Sigmoid colon (tissue), 7 donors: ENCODE results near the gene ELOVL7. TPM values are rescaled to one million over a fixed set of nuclear protein-coding genes. Genes with fewer than 3 reads are reported as not detected.
"Not testable (repeated sequence)": the region's sequence is repeated elsewhere in the genome, so short reads cannot be mapped to it uniquely, and the experiment has no call there.

Experiments
- DNase-seq: peaks from one replicate; pipeline ENCODE4 v3.0.0-alpha.2; 2019
- H3K27ac ChIP-seq, 4 donors: fragments of 200-600 bp; sonication (generic); one replicate each; pipeline ENCODE4 v1.5.1; 2016 to 2019; ENCODE audit warnings: mild to moderate bottlenecking in 1 of 4
- H3K27me3 ChIP-seq, 3 donors: fragments of 200-600 bp; sonication (generic); one replicate each; pipeline ENCODE4 v1.5.1; 2019; ENCODE audit warnings: mild to moderate bottlenecking in 1 of 3
- H3K36me3 ChIP-seq, 4 donors: fragments of 200-600 bp; sonication (generic); one replicate each; pipeline ENCODE4 v1.5.1; 2016 to 2019
- H3K4me1 ChIP-seq, 4 donors: fragments of 200-600 bp; sonication (generic); one replicate each; pipeline ENCODE4 v1.5.1; 2017 to 2019
- H3K4me3 ChIP-seq, 4 donors: fragments of 200-600 bp; sonication (generic); one replicate each; pipeline ENCODE4 v1.5.1; 2017 to 2019; ENCODE audit warnings: mild to moderate bottlenecking in 2 of 4, moderate library complexity in 1 of 4
- H3K9me3 ChIP-seq, 4 donors: fragments of 200-600 bp in 3 of 4; sonication (generic) in 3 of 4; one replicate each; pipeline versions ENCODE4 v1.5.1 to v1.6.1; 2013 to 2019
- EP300 ChIP-seq, 4 donors: sonication (generic); formaldehyde crosslinking; IDR thresholded peaks; one replicate each; pipeline ENCODE4 v1.6.1; 2017; ENCODE audit warnings: antibody characterized with exemption in 4 of 4
- POLR2A ChIP-seq, 2 donors: fragments of 450-650 bp; IDR thresholded peaks; one replicate each; pipeline ENCODE4 v1.6.1; 2016; ENCODE audit warnings: antibody characterized with exemption in 2 of 2, mild to moderate bottlenecking in 2 of 2, moderate library complexity in 2 of 2
- POLR2AphosphoS5 ChIP-seq, 4 donors: sonication (generic); formaldehyde crosslinking; IDR thresholded peaks; one replicate each; pipeline ENCODE4 v1.6.1; 2017; ENCODE audit warnings: antibody characterized with exemption in 4 of 4
- WGBS, 2 donors: extraction: QIAGEN DNeasy Blood & Tissue Kit; methylation state at CpG; one replicate each; pipeline ENCODE4 v1.1.7; 2013; 5-methylcytosine and 5-hydroxymethylcytosine counted together
- intact Hi-C: fragments of 100-400 bp; cut with DNase I; formaldehyde crosslinking; loops from one replicate; pipeline ENCODE4 v1.15.1; 2023
- polyA plus RNA-seq, 3 donors: library from polyadenylated mRNA; stranded (reverse); fragments of 200-250 nt; gene quantifications; one replicate each; pipeline ENCODE4 v1.2.3, GENCODE V29; 2013
- total RNA-seq, 4 donors: library from RNA; depleted of rRNA; stranded (reverse); fragments of >200 nt; gene quantifications; one replicate each; pipeline ENCODE4 v1.1.0, GENCODE V29; 2016
- TF ChIP-seq, protein P1 (sequence below), 4 experiments: fragments of 450-650 bp in 3 of 4; fragments of 200-600 bp in 1 of 4; IDR thresholded peaks; one replicate each; pipeline ENCODE4 v1.5.1; 2016 to 2019; ENCODE audit warnings: antibody characterized with exemption in 4 of 4, mild to moderate bottlenecking in 3 of 4, moderate library complexity in 2 of 4
- donor health status: healthy with polysubstance abuse.
- donor health status: Bipolar disorder and iron deficiency.
- donor health status: healthy.

Gene ELOVL7
- total and polyA plus RNA-seq, 7 donors: 1.2 to 8.9 (median 2.5) TPM

DNA sequence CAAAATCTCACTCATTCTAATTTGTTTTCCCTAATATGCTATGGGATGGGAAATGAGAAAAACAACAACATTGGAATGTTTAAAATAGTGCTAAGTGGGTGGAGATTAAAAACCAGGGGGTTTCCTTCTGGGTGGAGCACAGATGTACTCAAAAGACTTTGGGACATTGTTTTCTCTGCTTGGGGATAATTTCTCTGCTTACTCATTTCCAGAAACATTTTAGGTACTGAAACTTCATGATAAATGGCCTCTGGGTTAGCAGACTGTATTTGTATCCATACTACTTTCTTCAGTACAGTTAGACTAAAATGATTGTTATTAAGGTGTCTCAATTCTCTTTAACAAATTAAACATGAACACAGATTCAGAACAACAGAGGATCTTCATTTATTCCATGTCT is 17.4 kb downstream of the ELOVL7 start:
- intact Hi-C loops: no loop called here
- H3K36me3 ChIP-seq: no peaks in the 10 kb centered on the region
- H3K27me3 ChIP-seq: no peaks in the 10 kb centered on the region
- no peak overlapping the region for H3K4me3 ChIP-seq
- H3K9me3 ChIP-seq: no peaks in the 10 kb centered on the region
- H3K4me1 ChIP-seq: no peaks in the 10 kb centered on the region
- TF ChIP-seq, protein P1, sequence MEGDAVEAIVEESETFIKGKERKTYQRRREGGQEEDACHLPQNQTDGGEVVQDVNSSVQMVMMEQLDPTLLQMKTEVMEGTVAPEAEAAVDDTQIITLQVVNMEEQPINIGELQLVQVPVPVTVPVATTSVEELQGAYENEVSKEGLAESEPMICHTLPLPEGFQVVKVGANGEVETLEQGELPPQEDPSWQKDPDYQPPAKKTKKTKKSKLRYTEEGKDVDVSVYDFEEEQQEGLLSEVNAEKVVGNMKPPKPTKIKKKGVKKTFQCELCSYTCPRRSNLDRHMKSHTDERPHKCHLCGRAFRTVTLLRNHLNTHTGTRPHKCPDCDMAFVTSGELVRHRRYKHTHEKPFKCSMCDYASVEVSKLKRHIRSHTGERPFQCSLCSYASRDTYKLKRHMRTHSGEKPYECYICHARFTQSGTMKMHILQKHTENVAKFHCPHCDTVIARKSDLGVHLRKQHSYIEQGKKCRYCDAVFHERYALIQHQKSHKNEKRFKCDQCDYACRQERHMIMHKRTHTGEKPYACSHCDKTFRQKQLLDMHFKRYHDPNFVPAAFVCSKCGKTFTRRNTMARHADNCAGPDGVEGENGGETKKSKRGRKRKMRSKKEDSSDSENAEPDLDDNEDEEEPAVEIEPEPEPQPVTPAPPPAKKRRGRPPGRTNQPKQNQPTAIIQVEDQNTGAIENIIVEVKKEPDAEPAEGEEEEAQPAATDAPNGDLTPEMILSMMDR (IDR thresholded peaks at IDR 0.05): no peak
- no peak for TF ChIP-seq POLR2AphosphoS5 (IDR thresholded peaks at IDR 0.05)
- TF ChIP-seq POLR2A (IDR thresholded peaks at IDR 0.05): no peak
- no peak for TF ChIP-seq EP300 (IDR thresholded peaks at IDR 0.05)
- DNase-seq: no peak
- H3K27ac ChIP-seq: no peak overlapping the region

DNA sequence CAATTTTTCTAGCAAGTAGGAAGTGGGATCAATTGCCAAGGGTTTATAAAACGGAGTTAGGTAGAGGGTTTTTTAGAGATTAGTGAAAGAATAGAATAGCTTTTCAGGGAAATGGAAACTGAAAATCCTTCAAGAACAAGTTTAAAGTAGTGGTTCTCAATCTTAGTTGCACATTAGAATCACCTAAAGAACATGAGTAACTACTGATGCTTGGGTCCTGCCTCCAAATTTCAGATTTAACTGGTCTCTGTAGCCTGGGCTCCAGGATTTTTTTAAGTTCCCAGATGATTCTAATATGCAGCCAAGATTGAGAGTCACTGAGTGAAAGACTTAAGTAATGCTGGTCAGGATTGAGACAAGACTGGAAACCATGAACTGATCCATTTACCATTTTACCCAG is 20.5 kb downstream of the ELOVL7 start:
- TF ChIP-seq POLR2A (IDR thresholded peaks at IDR 0.05): no peak
- Histone ChIP-seq H3K9me3 (no peaks in the 10 kb centered on the region), H3K4me1 (no peaks in the 10 kb centered on the region), H3K4me3 (no peak overlapping the region), H3K36me3 (no peaks in the 10 kb centered on the region), H3K27ac (no peak overlapping the region), H3K27me3 (no peaks in the 10 kb centered on the region)
- DNase-seq: no peak
- 81 to 86% methylated on average over 1 of the region's 1 CpG for WGBS, 2 donors
- intact Hi-C loops: no loop called here

DNA sequence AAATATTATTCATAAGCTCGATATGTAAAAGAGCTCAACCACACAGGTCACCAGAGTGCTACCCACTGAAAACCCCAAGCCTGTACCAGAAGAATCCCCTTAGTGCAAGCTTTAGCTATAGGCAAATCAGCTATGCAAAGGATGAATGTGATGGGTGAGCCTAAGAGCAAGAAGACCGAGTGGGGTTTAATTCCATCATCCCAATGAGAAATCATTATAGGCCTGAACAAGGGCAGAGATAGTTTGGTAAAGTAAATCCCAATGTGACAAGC is 21.8 kb downstream of the ELOVL7 start:
- no peaks in the 10 kb centered on the region for H3K36me3 ChIP-seq
- no peak for DNase-seq
- no peaks in the 10 kb centered on the region for H3K9me3 ChIP-seq
- H3K27me3 ChIP-seq: no peaks in the 10 kb centered on the region
- H3K4me3 ChIP-seq: no peak overlapping the region
- no peak overlapping the region for H3K27ac ChIP-seq
- no peak for TF ChIP-seq POLR2AphosphoS5 (IDR thresholded peaks at IDR 0.05)
- no peak for TF ChIP-seq EP300 (IDR thresholded peaks at IDR 0.05)
- no peak for TF ChIP-seq POLR2A (IDR thresholded peaks at IDR 0.05)
- TF ChIP-seq, protein P1 (IDR thresholded peaks at IDR 0.05): no peak
- H3K4me1 ChIP-seq: no peaks in the 10 kb centered on the region
- intact Hi-C loops: no loop called here
- WGBS, 2 donors: 84 to 91% methylated on average over 2 of the region's 2 CpGs

DNA sequence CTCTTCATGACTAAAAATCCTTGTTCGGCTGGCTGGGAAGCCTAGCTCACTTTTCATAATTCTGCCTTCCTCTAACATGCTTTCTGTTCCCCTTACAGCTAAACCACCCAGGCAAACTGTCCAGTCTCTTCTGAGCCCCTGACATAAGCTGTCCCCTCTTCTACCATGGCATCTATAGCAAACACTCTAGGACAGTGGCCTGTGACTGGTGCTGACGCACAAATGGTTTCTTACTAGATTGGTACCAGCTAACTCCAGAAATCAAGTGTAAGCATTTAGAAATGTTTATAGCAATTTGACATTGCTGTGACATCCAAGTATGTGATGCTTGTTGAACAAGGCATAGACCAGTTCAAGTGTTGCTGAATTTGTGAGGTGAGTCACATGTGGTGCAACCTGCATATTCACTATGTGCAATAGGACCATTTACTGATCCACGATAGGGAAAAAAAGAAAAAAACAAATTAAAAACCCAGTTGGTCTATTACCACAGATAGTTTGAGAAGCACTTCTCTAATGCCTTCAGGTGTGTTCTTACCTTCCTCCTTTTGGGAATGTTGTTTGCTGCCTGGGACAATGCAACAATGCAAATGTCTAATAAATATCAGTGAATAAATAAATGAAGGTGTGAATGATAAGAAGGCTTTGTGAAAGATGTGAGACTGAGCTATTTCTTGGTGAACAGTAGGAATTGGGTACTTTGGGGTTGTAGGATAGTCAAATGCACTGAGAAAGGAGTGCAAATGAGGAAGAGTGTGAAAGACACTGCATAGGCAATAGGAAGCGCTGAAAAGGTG is 22.4 kb downstream of the ELOVL7 start:
- Histone ChIP-seq H3K27ac (no peak overlapping the region), H3K9me3 (no peaks in the 10 kb centered on the region), H3K4me1 (no peaks in the 10 kb centered on the region), H3K27me3 (no peaks in the 10 kb centered on the region), H3K4me3 (no peak overlapping the region), H3K36me3 (no peaks in the 10 kb centered on the region)
- intact Hi-C loops: no loop called here
- DNase-seq: no peak
- WGBS, 2 donors: 92 to 96% methylated on average over 4 of the region's 4 CpGs
- TF ChIP-seq EP300 (IDR thresholded peaks at IDR 0.05): no peak
- no peak for TF ChIP-seq POLR2A (IDR thresholded peaks at IDR 0.05)
- TF ChIP-seq, protein P1 (IDR thresholded peaks at IDR 0.05): no peak
- TF ChIP-seq POLR2AphosphoS5 (IDR thresholded peaks at IDR 0.05): no peak

DNA sequence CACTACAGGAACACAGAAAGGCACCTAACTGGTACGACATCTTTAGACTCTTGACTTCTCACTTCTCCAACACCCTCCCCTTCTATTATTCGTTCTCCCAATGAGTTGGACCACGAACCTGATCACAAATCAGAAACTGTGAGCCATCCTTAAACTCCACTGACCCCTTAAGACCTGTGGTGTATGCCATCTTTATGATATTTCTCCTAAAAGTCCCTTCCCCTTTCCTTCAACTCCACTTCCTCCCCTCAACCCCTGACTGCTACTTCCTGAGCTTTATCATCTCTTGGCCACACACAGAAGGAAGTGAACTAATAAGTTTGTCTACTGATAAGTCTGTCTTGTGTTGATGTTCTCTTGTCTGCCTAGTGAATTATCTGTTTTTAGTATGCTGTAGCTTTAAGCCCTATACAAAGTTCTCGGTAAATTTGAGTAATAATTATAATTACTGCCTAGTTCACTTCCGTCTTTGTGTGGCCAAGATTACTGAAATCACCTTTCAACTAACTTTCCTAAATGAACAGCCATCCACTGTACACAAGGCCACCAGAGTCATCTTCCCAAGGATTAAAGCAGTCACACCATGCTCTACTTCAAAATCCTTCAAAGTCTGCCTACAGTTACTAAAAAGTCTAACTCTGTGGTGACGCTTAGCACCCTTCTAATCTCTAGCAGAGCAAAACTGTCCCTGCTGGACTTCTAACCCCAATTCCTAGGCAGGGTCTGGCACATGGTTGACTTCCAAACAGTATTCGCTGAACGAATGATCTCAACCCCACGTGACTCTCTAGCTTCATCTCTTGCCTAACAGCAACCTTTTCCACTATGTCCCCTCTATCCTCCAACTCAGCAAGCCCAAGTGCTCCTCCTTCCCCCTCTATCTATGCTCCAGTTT is 23.2 kb downstream of the ELOVL7 start:
- H3K36me3 ChIP-seq: no peaks in the 10 kb centered on the region
- no peaks in the 10 kb centered on the region for H3K9me3 ChIP-seq
- intact Hi-C loops: no loop called here
- H3K27me3 ChIP-seq: no peaks in the 10 kb centered on the region
- no peak overlapping the region for H3K4me3 ChIP-seq
- TF ChIP-seq EP300 (IDR thresholded peaks at IDR 0.05) (no peak), POLR2A (IDR thresholded peaks at IDR 0.05) (no peak), POLR2AphosphoS5 (IDR thresholded peaks at IDR 0.05) (no peak)
- TF ChIP-seq, protein P1 (IDR thresholded peaks at IDR 0.05): no peak
- no peaks in the 10 kb centered on the region for H3K4me1 ChIP-seq
- 75 to 85% methylated on average over 9 of the region's 9 CpGs for WGBS, 2 donors
- H3K27ac ChIP-seq: no peak overlapping the region
- no peak for DNase-seq

DNA sequence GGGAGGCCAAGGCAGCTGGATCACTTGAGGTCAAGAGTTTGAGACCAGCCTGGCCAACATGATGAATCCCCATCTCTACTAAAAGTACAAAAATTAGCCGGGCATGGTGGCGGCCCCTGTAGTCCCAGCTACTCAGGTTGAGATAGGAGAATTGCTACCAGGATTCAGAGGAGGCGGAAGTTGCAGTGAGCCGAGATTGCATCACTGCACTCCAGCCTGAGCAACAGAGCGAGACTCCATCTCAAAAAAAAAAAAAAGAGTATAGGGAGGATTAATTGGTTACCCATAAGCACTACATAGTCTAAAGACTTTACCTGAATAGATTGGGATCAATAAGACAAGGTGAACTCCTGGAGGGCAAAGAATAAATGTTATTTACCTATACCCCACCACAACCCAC is 27.9 kb downstream of the ELOVL7 start:
- intact Hi-C loops, H3K4me1 ChIP-seq, H3K27ac ChIP-seq, H3K4me3 ChIP-seq, H3K36me3 ChIP-seq, H3K9me3 ChIP-seq, H3K27me3 ChIP-seq, DNase-seq: not testable (repeated sequence)
- 97 to 99% methylated on average over 5 of the region's 5 CpGs for WGBS, 2 donors
